Body of pancreas (tissue), 4 donors: Measurements from ENCODE around the gene BLOC1S1. TPM values are rescaled to one million over a fixed set of nuclear protein-coding genes. Genes with fewer than 3 reads are reported as not detected.
A peak's percentile ranks its signal among the peaks of the same experiment; 100 is the strongest.

Experiments used
- ATAC-seq: fragments of 150-250 bp; one replicate; pipeline ENCODE4 v1.9.1; 2016
- DNase-seq, 4 donors: peaks; one replicate each; pipeline ENCODE4 v3.0.0-alpha.2; 2019
- H3K27ac ChIP-seq, 4 donors: fragments of 200-600 bp; sonication (generic); 1 replicate in 3 of 4; 2 replicates in 1 of 4; pipeline versions ENCODE4 v1.5.1 to v1.6.1; 2016 to 2019; ENCODE audit warnings: mild to moderate bottlenecking in 1 of 4, mixed read lengths in 1 of 4, moderate library complexity in 1 of 4
- H3K27me3 ChIP-seq, 2 donors: fragments of 200-600 bp; sonication (generic); one replicate each; pipeline ENCODE4 v1.6.0; 2016; ENCODE audit warnings: mild to moderate bottlenecking in 1 of 2
- H3K36me3 ChIP-seq, 2 donors: fragments of 200-600 bp; sonication (generic); replicated peaks in 1 of 2; 2 replicates each; pipeline ENCODE4 v1.5.1; 2016; ENCODE audit warnings: low read depth in 2 of 2; ENCODE audit not compliant: insufficient read depth in 1 of 2
- H3K4me1 ChIP-seq: fragments of 200-600 bp; sonication (generic); one replicate; pipeline ENCODE4 v1.6.0; 2016
- H3K4me3 ChIP-seq, 2 donors: fragments of 200-600 bp; sonication (generic); 1 replicate in 1 of 2; 2 replicates in 1 of 2; pipeline ENCODE4 v1.5.1; 2016 to 2019
- H3K9me3 ChIP-seq, 3 donors: fragments of 200-600 bp; sonication (generic); 1 replicate in 2 of 3; 2 replicates in 1 of 3; pipeline ENCODE4 v1.5.1; 2016
- POLR2A ChIP-seq, 3 donors: fragments of 450-650 bp; IDR thresholded peaks; one replicate each; pipeline ENCODE4 v1.6.1; 2016; ENCODE audit warnings: antibody characterized with exemption in 3 of 3, mild to moderate bottlenecking in 2 of 3
- WGBS, 2 donors: methylation state at CpG; one replicate each; pipeline ENCODE4 v1.1.5; 2017; 5-methylcytosine and 5-hydroxymethylcytosine counted together
- intact Hi-C: fragments of 100-400 bp; cut with DNase I; formaldehyde crosslinking; loops from one replicate; pipeline ENCODE4 v1.15.1; 2023
- total RNA-seq, 2 donors: library from RNA; depleted of rRNA; stranded (reverse); fragments of >200 nt; gene quantifications; one replicate each; pipeline ENCODE4 v1.1.0, GENCODE V29; 2016
- TF ChIP-seq, protein P1 (sequence below), 7 experiments: fragments of 450-650 bp in 4 of 7; fragments of 200-600 bp in 3 of 7; sonication (generic) in 3 of 7; IDR thresholded peaks; one replicate each; pipeline ENCODE4 v1.5.1; 2016 to 2019; ENCODE audit warnings: antibody characterized with exemption in 7 of 7

Gene BLOC1S1
- total RNA-seq, 2 donors from 2014 or later: 86.1 to 105 TPM

DNA sequence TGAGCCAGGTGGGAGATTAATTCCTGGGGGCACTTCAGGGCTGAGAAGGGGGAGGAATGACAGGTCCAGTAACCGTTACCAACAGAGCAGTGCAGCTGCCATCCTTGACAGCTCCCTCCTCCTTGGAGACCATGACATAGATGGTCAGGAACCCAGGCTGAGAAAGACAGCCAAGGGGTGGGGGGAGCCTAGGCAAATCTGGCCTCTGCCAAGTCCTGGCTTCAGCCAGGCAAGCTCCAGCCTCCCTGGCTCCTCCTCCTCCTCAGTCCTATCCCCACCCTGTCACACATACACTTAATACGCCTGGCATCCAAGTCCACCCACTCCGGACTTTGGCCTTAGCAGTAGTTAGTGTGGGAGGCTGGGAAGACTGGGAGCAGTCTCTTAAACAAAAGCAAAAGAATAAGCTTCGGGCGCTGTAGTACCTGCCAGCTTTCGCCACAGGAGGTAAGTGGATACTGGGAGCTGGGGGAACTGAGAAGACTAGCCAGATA is 4.3 kb downstream of the BLOC1S1 start, which contains the start of gene RDH5:
Gene RDH5 (plus strand): TSS at position 323 of the 494 bp plus-strand sequence. CDS start 792 bp downstream, outside the sequence.
- Histone ChIP-seq H3K9me3 (no peaks in the 10 kb centered on the region), H3K27me3 (no peaks in the 10 kb centered on the region), H3K4me3 (no peak within 1 kb of the TSS), H3K27ac (peak within 1 kb of the TSS; percentile 64 to 94 (median 72)), H3K36me3 (no peaks in the 10 kb centered on the region), H3K4me1 (peaks cover 79% of the 10 kb centered on the region)
- WGBS, 2 donors: 12 to 17% methylated on average over 5 to 6 of the region's 6 CpGs
- ATAC-seq: peak; percentile 79
- peak; percentile 34 to 78 (median 71) for TF ChIP-seq POLR2A (IDR thresholded peaks at IDR 0.05)
- TF ChIP-seq, protein P1, sequence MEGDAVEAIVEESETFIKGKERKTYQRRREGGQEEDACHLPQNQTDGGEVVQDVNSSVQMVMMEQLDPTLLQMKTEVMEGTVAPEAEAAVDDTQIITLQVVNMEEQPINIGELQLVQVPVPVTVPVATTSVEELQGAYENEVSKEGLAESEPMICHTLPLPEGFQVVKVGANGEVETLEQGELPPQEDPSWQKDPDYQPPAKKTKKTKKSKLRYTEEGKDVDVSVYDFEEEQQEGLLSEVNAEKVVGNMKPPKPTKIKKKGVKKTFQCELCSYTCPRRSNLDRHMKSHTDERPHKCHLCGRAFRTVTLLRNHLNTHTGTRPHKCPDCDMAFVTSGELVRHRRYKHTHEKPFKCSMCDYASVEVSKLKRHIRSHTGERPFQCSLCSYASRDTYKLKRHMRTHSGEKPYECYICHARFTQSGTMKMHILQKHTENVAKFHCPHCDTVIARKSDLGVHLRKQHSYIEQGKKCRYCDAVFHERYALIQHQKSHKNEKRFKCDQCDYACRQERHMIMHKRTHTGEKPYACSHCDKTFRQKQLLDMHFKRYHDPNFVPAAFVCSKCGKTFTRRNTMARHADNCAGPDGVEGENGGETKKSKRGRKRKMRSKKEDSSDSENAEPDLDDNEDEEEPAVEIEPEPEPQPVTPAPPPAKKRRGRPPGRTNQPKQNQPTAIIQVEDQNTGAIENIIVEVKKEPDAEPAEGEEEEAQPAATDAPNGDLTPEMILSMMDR (IDR thresholded peaks at IDR 0.05): peak in 1 of 7 experiments; percentile 11
- intact Hi-C loops: no loop called here
- DNase-seq: peak; percentile 83 to 93 (median 92)

DNA sequence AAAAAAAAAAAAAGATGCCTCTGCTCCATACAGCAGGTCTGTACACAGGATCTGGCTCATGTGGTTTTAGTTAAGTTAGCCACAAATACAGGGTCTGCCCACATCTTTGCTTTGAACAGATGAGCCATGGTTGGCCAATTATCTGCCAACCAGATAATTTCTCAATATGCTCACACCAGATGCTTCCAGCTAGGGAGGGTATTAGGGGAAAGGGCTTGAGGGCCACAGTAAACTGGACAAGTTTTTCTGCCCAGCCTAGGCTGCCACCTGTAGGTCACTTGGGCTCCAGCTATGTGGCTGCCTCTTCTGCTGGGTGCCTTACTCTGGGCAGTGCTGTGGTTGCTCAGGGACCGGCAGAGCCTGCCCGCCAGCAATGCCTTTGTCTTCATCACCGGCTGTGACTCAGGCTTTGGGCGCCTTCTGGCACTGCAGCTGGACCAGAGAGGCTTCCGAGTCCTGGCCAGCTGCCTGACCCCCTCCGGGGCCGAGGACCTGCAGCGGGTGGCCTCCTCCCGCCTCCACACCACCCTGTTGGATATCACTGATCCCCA is 5.1 kb downstream of the BLOC1S1 start:
- WGBS, 2 donors: 16% methylated on average over 9 of the region's 9 CpGs; no CpG with 5 or more reads in 1 of the 2 donors
- Histone ChIP-seq H3K4me1 (peaks cover 80% of the 10 kb centered on the region), H3K9me3 (no peaks in the 10 kb centered on the region), H3K4me3 (no peak overlapping the region), H3K27ac (peak overlapping the region; percentile 46 to 94 (median 69)), H3K27me3 (no peaks in the 10 kb centered on the region), H3K36me3 (peaks cover 0 to 1% of the 10 kb centered on the region in 2 donors)
- DNase-seq (peak; percentile 65 to 90 (median 79)), ATAC-seq (peak; percentile 62)
- TF ChIP-seq POLR2A (IDR thresholded peaks at IDR 0.05): no peak
- TF ChIP-seq, protein P1 (IDR thresholded peaks at IDR 0.05): peak; percentile 19 to 77 (median 63)
- intact Hi-C loops: no loop called here

DNA sequence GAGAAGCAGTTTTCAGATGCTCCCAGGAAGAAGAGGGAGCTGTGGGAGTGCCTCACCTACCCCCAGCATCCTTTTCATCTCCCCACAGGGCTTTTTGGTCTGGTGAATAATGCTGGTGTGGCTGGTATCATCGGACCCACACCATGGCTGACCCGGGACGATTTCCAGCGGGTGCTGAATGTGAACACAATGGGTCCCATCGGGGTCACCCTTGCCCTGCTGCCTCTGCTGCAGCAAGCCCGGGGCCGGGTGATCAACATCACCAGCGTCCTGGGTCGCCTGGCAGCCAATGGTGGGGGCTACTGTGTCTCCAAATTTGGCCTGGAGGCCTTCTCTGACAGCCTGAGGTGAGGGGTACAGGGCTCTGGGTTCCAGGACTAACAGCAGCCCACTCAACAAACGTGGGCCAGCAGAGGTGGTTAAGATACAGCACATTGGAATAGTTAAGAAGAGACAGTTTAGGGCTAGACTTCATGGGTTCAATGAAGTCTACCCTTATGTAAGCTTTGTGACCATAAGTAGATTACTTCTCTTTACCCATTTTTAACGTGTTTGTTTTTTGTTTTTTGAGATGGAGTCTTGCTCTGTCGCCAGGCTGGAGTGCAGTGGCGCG is 5.9 kb downstream of the BLOC1S1 start:
- no peak for TF ChIP-seq POLR2A (IDR thresholded peaks at IDR 0.05)
- TF ChIP-seq, protein P1 (IDR thresholded peaks at IDR 0.05): no peak
- Histone ChIP-seq H3K4me3 (no peak overlapping the region), H3K9me3 (no peaks in the 10 kb centered on the region), H3K4me1 (peaks cover 83% of the 10 kb centered on the region), H3K27me3 (no peaks in the 10 kb centered on the region), H3K36me3 (peaks cover 0 to 6% of the 10 kb centered on the region in 2 donors), H3K27ac (peak overlapping the region; percentile 46 to 94 (median 69))
- DNase-seq: no peak
- WGBS, 2 donors: 67 to 71% methylated on average over 5 to 14 of the region's 14 CpGs
- intact Hi-C loops: no loop called here
- no peak for ATAC-seq

DNA sequence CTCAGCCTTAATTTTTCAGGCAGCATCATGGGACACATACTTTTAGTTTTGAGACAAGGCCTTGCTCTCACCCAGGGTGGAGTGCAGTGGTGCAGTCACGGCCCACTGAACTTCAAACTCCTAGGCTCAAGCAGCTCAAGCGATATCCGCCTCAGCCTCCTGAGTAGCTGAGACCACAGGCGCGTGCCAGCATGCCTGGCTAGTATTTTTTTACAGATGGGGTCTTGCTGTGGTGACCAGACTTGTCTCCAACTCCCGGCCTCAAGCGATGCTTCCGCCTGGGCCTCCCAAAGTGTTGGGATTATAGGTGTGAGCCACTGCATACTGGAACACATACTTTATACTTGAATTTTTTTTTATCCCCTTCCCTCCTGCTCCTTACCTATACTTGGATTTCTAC is 7.1 kb downstream of the BLOC1S1 start:
- no peak for TF ChIP-seq POLR2A (IDR thresholded peaks at IDR 0.05)
- TF ChIP-seq, protein P1 (IDR thresholded peaks at IDR 0.05): no peak
- no peaks in the 10 kb centered on the region for H3K27me3 ChIP-seq
- WGBS, 2 donors: 90 to 95% methylated on average over 8 of the region's 8 CpGs
- peaks cover 0 to 7% of the 10 kb centered on the region in 2 donors for H3K36me3 ChIP-seq
- ATAC-seq (no peak), DNase-seq (no peak)
- no peak overlapping the region for H3K4me3 ChIP-seq
- H3K27ac ChIP-seq: peak overlapping the region in 1 of 4 donors; percentile 5
- H3K4me1 ChIP-seq: peaks cover 81% of the 10 kb centered on the region
- intact Hi-C loops: no loop called here
- H3K9me3 ChIP-seq: no peaks in the 10 kb centered on the region
